IMR-90 (cell line): ENCODE data around the gene FGF2. TPM values are rescaled to one million over a fixed set of nuclear protein-coding genes. Genes with fewer than 3 reads are reported as not detected.
"Not testable (repeated sequence)": the region's sequence is repeated elsewhere in the genome, so short reads cannot be mapped to it uniquely, and the experiment has no call there.

Source experiments
- ATAC-seq: fragments of 200-7000 bp; cut with Tn5 transposase; 2 replicates; pipeline ENCODE4 v1.9.1; 2020; ENCODE audit warnings: low read depth, mild to moderate bottlenecking, moderate library complexity
- BruUV-seq: library from RNA; stranded (reverse); fragments of 400-500 nt; replicated peaks from 2 replicates; lab custom pipeline; 2021; lab: Mats Ljungman, UMichigan
- CTCF ChIA-PET: fragments of 300-600 bp; formaldehyde crosslinking; extraction: SDS; loops from one replicate; lab custom pipeline; 2021; ENCODE audit warnings: antibody characterized with exemption; lab: Yijun Ruan, JAX
- POLR2A ChIA-PET: fragments of 300-600 bp; sonication (Branson Sonifier 250); formaldehyde crosslinking; loops from one replicate; lab custom pipeline; 2022; ENCODE audit warnings: antibody characterized with exemption; ENCODE audit not compliant: unreplicated experiment; lab: Charles Lee
- DNase-seq: peaks from one replicate; pipeline ENCODE4 v3.0.0; 2013
- H2AFZ ChIP-seq: replicated peaks from 2 replicates; pipeline ENCODE3; 2013; ENCODE audit warnings: low read length, mild to moderate bottlenecking; ENCODE audit not compliant: poor library complexity
- H2AK5ac ChIP-seq: 2 replicates; pipeline ENCODE4 v1.6.1; 2013; ENCODE audit warnings: low read depth, low read length, inconsistent platforms
- H2AK9ac ChIP-seq: replicated peaks from 2 replicates; pipeline ENCODE3; 2013; ENCODE audit warnings: mild to moderate bottlenecking, low read depth, low read length, moderate library complexity; ENCODE audit not compliant: poor library complexity
- H2BK120ac ChIP-seq: 2 replicates; pipeline ENCODE4 v1.6.1; 2013; ENCODE audit warnings: low read depth, low read length, inconsistent platforms
- H2BK15ac ChIP-seq: 3 replicates; pipeline ENCODE4 v1.6.1; 2013; ENCODE audit warnings: low read depth, low read length, inconsistent platforms
- H2BK20ac ChIP-seq: 2 replicates; pipeline ENCODE4 v1.6.1; 2013; ENCODE audit warnings: low read depth, mild to moderate bottlenecking, inconsistent platforms, low read length, moderate library complexity
- H2BK5ac ChIP-seq: 2 replicates; pipeline ENCODE4 v1.6.1; 2013; ENCODE audit warnings: mild to moderate bottlenecking, low read depth, low read length, inconsistent platforms; ENCODE audit not compliant: poor library complexity, severe bottlenecking
- H3K14ac ChIP-seq: replicated peaks from 2 replicates; pipeline ENCODE4 v1.6.1; 2013; ENCODE audit warnings: low read depth, low read length, inconsistent platforms
- H3K18ac ChIP-seq: 2 replicates; pipeline ENCODE4 v1.6.1; 2013; ENCODE audit warnings: low read depth, low read length, control low read depth
- H3K23ac ChIP-seq: 2 replicates; pipeline ENCODE4 v1.6.1; 2013; ENCODE audit warnings: low read depth, low read length, inconsistent platforms
- H3K27ac ChIP-seq: 2 replicates; pipeline ENCODE4 v1.5.1; 2013; ENCODE audit warnings: mild to moderate bottlenecking, control low read depth, low read length; ENCODE audit not compliant: insufficient read depth
- H3K27me3 ChIP-seq: 2 replicates; pipeline ENCODE4 v1.6.1; 2013; ENCODE audit warnings: low read length; ENCODE audit not compliant: control insufficient read depth, insufficient read depth
- H3K36me3 ChIP-seq: 2 replicates; pipeline ENCODE4 v1.6.1; 2013; ENCODE audit warnings: low read length, mixed read lengths; ENCODE audit not compliant: control insufficient read depth, insufficient read depth
- H3K4ac ChIP-seq: 2 replicates; pipeline ENCODE4 v1.6.1; 2013; ENCODE audit warnings: low read depth, low read length, inconsistent platforms
- H3K4me1 ChIP-seq: 2 replicates; pipeline ENCODE4 v1.6.1; 2013; ENCODE audit warnings: low read length, mixed read lengths; ENCODE audit not compliant: control insufficient read depth, insufficient read depth
- H3K4me2 ChIP-seq: 2 replicates; pipeline ENCODE4 v1.6.1; 2013; ENCODE audit warnings: low read depth, mild to moderate bottlenecking, control low read depth, low read length, moderate library complexity
- H3K4me3 ChIP-seq: 2 replicates; pipeline ENCODE4 v1.5.1; 2013; ENCODE audit warnings: low read depth, mild to moderate bottlenecking, control low read depth, low read length, moderate library complexity; ENCODE audit not compliant: insufficient read depth
- H3K56ac ChIP-seq: 2 replicates; pipeline ENCODE4 v1.6.1; 2013; ENCODE audit warnings: low read length, inconsistent platforms; ENCODE audit not compliant: insufficient read depth; ENCODE audit errors: extremely low read depth
- H3K79me1 ChIP-seq, 2 experiments: 2 replicates each; pipeline ENCODE4 v1.6.1; 2013; ENCODE audit warnings: low read length in 2 of 2, inconsistent platforms in 1 of 2, low read depth in 1 of 2
- H3K9ac ChIP-seq: 2 replicates; pipeline ENCODE4 v1.6.1; 2013; ENCODE audit warnings: low read depth, low read length, control low read depth
- H3K9me1 ChIP-seq: 2 replicates; pipeline ENCODE4 v1.6.1; 2013; ENCODE audit warnings: low read length, inconsistent platforms; ENCODE audit not compliant: insufficient read depth
- H3K9me3 ChIP-seq: 2 replicates; pipeline ENCODE4 v1.6.1; 2013; ENCODE audit warnings: low read length; ENCODE audit not compliant: control insufficient read depth, insufficient read depth
- H4K20me1 ChIP-seq: 2 replicates; pipeline ENCODE4 v1.6.1; 2013; ENCODE audit warnings: low read length, inconsistent platforms; ENCODE audit not compliant: insufficient read depth
- H4K5ac ChIP-seq: 2 replicates; pipeline ENCODE4 v1.6.1; 2013; ENCODE audit warnings: mild to moderate bottlenecking, low read depth, low read length, control low read depth
- H4K8ac ChIP-seq, 2 experiments: 2 replicates each; pipeline ENCODE4 v1.6.1; 2013; ENCODE audit warnings: low read depth in 2 of 2, low read length in 2 of 2, control low read depth in 1 of 2, inconsistent platforms in 1 of 2
- H4K91ac ChIP-seq: 2 replicates; pipeline ENCODE4 v1.6.1; 2013; ENCODE audit warnings: low read depth, low read length, inconsistent platforms; ENCODE audit not compliant: insufficient read depth
- WGBS, 2 experiments: methylation state at CpG; one replicate each; pipeline versions ENCODE4 v1.1.5 to v1.1.7; 2013; ENCODE audit warnings: missing lambda C conversion rate in 2 of 2; ENCODE audit not compliant: insufficient read length in 1 of 2; ENCODE audit errors: extremely low coverage in 2 of 2; 5-methylcytosine and 5-hydroxymethylcytosine counted together
- dilution Hi-C: fragments of 300-500 bp; cut with HindIII; formaldehyde crosslinking; loops from one replicate; pipeline ENCODE4 v1.14.3; 2018; ENCODE audit warnings: low sequenced_read_pairs; ENCODE audit not compliant: unreplicated experiment
- in situ Hi-C: fragments of 300-500 bp; cut with MboI; formaldehyde crosslinking; loops from 3 replicates; pipeline ENCODE4 v1.14.3; 2019; ENCODE audit warnings: low sequenced_read_pairs, inconsistent platforms, mixed read lengths
- intact Hi-C: fragments of 100-400 bp; cut with micrococcal nuclease; formaldehyde crosslinking; loops from 2 replicates; pipeline ENCODE4 v1.10.0; 2022
- polyA plus RNA-seq, 3 experiments: library from polyadenylated mRNA; depleted of rRNA; stranded (reverse); fragments of >200 nt; gene quantifications; 2 replicates each; pipeline ENCODE4 v1.2.3, GENCODE V29; 2012; ENCODE audit warnings: low replicate concordance in 1 of 3
- total RNA-seq: library from RNA; depleted of rRNA; stranded (reverse); fragments of >200 nt; gene quantifications from 2 replicates; pipeline ENCODE4 v1.2.3, GENCODE V29; 2012

The FGF2 gene
- total and polyA plus RNA-seq, 2 of the 4 experiments (the other 2 are of a cell fraction), result 12.9 to 27.1 TPM

DNA sequence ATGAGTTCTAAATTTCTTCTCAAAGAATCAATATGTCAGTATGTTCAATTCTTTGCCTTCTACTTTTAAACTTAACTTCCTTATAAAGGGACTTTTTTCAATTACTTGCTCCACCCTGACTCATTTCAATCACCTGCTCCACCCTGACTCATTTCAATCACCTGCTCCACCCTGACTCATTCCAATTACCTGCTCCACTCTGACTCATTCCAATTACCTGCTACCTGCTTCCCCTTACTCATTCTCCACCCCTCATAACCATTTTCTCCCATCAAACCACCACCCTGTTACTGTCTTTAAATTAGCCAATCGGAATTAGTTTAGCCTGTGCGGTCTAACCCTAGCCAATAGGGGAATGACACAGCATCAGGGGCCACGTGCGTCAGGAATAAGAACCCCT is 40.3 kb upstream of the FGF2 start:
- H3K79me1 ChIP-seq, H2BK120ac ChIP-seq, H3K9ac ChIP-seq, H3K14ac ChIP-seq, H3K23ac ChIP-seq, H2AK9ac ChIP-seq, DNase-seq, BruUV-seq, H3K4me1 ChIP-seq, ATAC-seq, H3K4me3 ChIP-seq, POLR2A ChIA-PET, H3K27ac ChIP-seq, H3K18ac ChIP-seq, H3K9me1 ChIP-seq, H3K56ac ChIP-seq, H2AK5ac ChIP-seq, dilution Hi-C loops, intact Hi-C loops, H4K20me1 ChIP-seq, H4K8ac ChIP-seq, H2BK15ac ChIP-seq, H2BK5ac ChIP-seq, H4K5ac ChIP-seq, H4K91ac ChIP-seq, H2AFZ ChIP-seq, H3K27me3 ChIP-seq, in situ Hi-C loops, H2BK20ac ChIP-seq, H3K4me2 ChIP-seq, H3K4ac ChIP-seq, H3K9me3 ChIP-seq, CTCF ChIA-PET, H3K36me3 ChIP-seq: not testable (repeated sequence)
- 100% methylated on average over 1 of the region's 4 CpGs; no CpG with 5 or more reads in 1 of the 2 experiments for WGBS, 2 experiments

GRCh38 chr4:122786920-122787319 is 39.7 kb upstream of the FGF2 start:
- Histone ChIP-seq H3K18ac (peak overlapping the region; percentile 36; the same call in 1 of the 2 replicates), H3K4me2 (peak overlapping the region; percentile 45; the same call in 1 of the 2 replicates), H3K23ac (0 out of 2 replicates have a peak overlapping the region, but pooled peaks have one; percentile 44)
- intact Hi-C loops, H3K4me3 ChIP-seq, H2BK15ac ChIP-seq, H3K79me1 ChIP-seq, dilution Hi-C loops, H2AFZ ChIP-seq, H2BK120ac ChIP-seq, H2AK5ac ChIP-seq, H3K4ac ChIP-seq, BruUV-seq, H4K20me1 ChIP-seq, H3K27ac ChIP-seq, H4K8ac ChIP-seq, H2AK9ac ChIP-seq, ATAC-seq, DNase-seq, H2BK20ac ChIP-seq, H3K36me3 ChIP-seq, H3K56ac ChIP-seq, H3K4me1 ChIP-seq, H4K5ac ChIP-seq, POLR2A ChIA-PET, H3K9ac ChIP-seq, H3K9me1 ChIP-seq, H3K9me3 ChIP-seq, H3K14ac ChIP-seq, in situ Hi-C loops, H3K27me3 ChIP-seq, H2BK5ac ChIP-seq, H4K91ac ChIP-seq: not testable (repeated sequence)
- CTCF ChIA-PET, result interaction anchor here (0.6 kb wide), 1 partner anchor 19 kb away, joined by 4 read pairs; no protein-coding TSS in a partner anchor
- WGBS, 2 experiments, result no CpG with 5 or more reads among the region's 1 CpG
